ENCODE measurements around the gene KIRREL3.

The KIRREL3 gene

GRCh38 chr11:126863294-126863997 is 137.1 kb downstream of the KIRREL3 start:
- no peak for DNase-seq

GRCh38 chr11:126862664-126863243 is 137.8 kb downstream of the KIRREL3 start:
- no peak for DNase-seq

- DNase-seq = no peak
Observed at GRCh38 chr11:126861796-126862459, 138.6 kb downstream of the KIRREL3 start.

GRCh38 chr11:126857860-126858808 is 142.4 kb downstream of the KIRREL3 start:
- DNase-seq = no peak

- no peak for DNase-seq
Observed at GRCh38 chr11:126855536-126855935, 145.0 kb downstream of the KIRREL3 start.

- no peak for DNase-seq
Observed at GRCh38 chr11:126853732-126854131, 146.8 kb downstream of the KIRREL3 start.

- no peak for DNase-seq
Observed at GRCh38 chr11:126844789-126845188, 155.8 kb downstream of the KIRREL3 start.

GRCh38 chr11:126843096-126843495 is 157.5 kb downstream of the KIRREL3 start:
- no peak for DNase-seq

GRCh38 chr11:126841999-126842398 is 158.6 kb downstream of the KIRREL3 start:
- no peak for DNase-seq

- DNase-seq = no peak
Observed at GRCh38 chr11:126840975-126841374, 159.6 kb downstream of the KIRREL3 start.

- no peak for DNase-seq
Observed at GRCh38 chr11:126840201-126840886, 160.2 kb downstream of the KIRREL3 start.

- no peak for DNase-seq
Observed at GRCh38 chr11:126839496-126839895, 161.1 kb downstream of the KIRREL3 start.

- DNase-seq = no peak
Observed at GRCh38 chr11:126838779-126839178, 161.8 kb downstream of the KIRREL3 start.

- DNase-seq = no peak
Observed at GRCh38 chr11:126837581-126837980, 163.0 kb downstream of the KIRREL3 start.

- DNase-seq = no peak
Observed at GRCh38 chr11:126834573-126834972, 166.0 kb downstream of the KIRREL3 start.

- DNase-seq = no peak
Observed at GRCh38 chr11:126834149-126834548, 166.4 kb downstream of the KIRREL3 start.

GRCh38 chr11:126833065-126833464 is 167.5 kb downstream of the KIRREL3 start:
- DNase-seq = no peak

- DNase-seq = no peak
Observed at GRCh38 chr11:126832387-126832786, 168.2 kb downstream of the KIRREL3 start.

- DNase-seq = no peak
Observed at GRCh38 chr11:126830216-126830806, 170.3 kb downstream of the KIRREL3 start.

GRCh38 chr11:126829716-126830115 is 170.9 kb downstream of the KIRREL3 start:
- no peak for DNase-seq

- DNase-seq = no peak
Observed at GRCh38 chr11:126824035-126824607, 176.4 kb downstream of the KIRREL3 start.

GRCh38 chr11:126823274-126823673 is 177.3 kb downstream of the KIRREL3 start:
- no peak for DNase-seq
